GM15510 (cell line): Measurements from ENCODE around the gene DNAH10.

ENCODE experiments used
- POLR2A ChIP-seq: IDR thresholded peaks from 3 replicates; pipeline ENCODE4 v1.6.1; 2011; ENCODE audit warnings: borderline replicate concordance; ENCODE audit not compliant: insufficient read length; ENCODE audit errors: extremely low read depth

The DNAH10 gene

DNA sequence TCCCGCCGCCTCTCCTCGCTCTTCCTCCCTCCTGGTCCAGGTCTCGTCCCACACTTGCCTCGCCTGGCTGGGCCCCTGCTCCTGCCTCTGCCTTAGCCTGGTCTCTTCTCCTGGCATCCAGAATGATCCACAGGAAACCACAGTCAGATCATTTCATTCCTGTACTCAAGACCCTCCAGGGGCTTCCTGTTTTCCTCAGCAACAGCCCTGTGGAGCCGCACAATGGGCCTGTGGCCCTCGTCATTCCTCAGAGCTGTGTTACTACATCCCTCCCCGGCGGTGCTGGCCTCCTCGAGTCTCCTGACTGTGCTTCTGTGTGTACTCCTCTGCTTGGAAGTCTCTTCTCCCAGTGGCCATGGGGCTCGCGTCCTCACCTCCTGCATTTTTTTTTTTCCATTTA lies 29.9 kb upstream of the DNAH10 start:
- no peak for TF ChIP-seq POLR2A

DNA sequence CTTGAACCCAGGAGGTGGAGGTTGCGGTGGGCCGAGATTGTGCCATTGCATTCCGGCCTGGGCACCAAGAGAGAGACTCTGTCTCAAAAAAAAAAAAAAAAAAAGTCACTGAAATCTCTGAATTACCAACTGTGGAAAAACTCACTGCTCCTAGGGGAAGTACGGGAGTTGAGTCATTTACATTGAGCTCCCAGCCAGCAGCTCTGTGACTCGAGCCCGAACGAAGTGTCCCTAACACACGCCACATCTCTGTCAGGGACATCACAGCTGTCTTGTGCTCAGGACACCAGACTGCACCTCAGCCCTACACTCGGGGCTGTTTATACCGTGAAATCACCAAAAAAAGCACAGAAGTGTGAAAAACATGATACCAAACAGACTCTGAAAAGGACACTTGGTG lies 28.9 kb upstream of the DNAH10 start:
- TF ChIP-seq POLR2A: no peak

- TF ChIP-seq POLR2A: no peak
These were observed 27.8 kb upstream of the DNAH10 start for GRCh38 chr12:123734268-123734667.

GRCh38 chr12:123741937-123742572 lies 20.0 kb upstream of the DNAH10 start:
- no peak for TF ChIP-seq POLR2A

DNA sequence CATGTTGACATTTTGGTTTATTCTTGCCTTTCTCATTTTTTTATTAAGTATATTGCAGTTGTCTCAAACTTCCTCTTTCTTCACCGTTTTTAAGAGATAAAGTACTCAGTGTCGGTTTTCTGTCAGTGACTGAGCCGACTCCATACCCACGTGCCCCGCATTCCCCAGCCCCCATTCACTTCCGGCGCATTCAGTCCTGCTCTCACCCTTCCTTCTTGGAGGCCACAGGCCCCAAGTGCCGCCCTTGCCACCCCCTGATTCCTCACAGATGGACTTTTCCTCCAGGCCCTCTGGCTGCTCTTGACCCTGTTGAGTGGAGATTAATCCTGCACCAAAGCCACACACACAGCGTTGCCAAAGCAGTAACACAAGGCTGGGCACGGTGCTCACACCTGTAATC lies 19.1 kb upstream of the DNAH10 start:
- TF ChIP-seq POLR2A: no peak

DNA sequence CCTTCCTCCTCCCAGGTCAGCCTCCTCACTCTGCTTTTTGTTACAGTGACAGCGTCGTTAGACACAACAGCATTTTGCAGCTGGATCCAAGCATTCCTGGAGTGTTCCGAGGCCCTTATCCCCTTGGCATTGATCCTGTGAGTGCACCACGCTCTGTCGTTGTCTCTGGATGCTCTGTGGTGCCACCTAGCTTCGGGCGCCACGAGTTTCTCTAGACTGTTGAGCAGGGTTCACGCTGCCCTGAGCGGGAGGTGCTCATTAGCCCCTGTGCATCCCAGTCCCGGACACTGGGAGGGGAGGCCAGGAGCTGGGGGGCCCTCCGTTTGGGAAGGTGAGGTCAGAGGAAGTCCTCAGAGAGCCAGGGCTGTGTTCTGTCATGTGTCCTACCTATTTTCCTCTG lies 17.3 kb upstream of the DNAH10 start:
- TF ChIP-seq POLR2A: no peak

GRCh38 chr12:123747309-123747708 lies 14.8 kb upstream of the DNAH10 start:
- TF ChIP-seq POLR2A: no peak

DNA sequence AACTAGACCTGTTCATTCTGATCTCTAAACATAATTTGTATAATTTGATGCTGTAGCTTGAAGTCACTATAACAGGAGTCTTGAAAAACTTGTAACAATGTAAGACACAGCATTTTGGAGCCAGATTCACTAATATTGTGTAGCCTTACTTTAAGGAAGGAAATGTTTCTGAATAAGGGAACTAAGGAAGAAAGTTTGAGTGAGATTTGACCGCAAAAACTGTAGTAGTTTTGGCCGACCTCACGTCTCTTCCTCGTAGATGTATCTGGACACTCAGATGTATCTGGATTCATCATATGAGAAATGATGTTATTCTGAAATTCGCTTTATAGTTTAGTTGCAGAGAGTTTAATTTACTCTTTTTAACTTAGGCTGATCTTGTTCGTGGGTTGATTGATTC lies 13.9 kb upstream of the DNAH10 start:
- TF ChIP-seq POLR2A: no peak

DNA sequence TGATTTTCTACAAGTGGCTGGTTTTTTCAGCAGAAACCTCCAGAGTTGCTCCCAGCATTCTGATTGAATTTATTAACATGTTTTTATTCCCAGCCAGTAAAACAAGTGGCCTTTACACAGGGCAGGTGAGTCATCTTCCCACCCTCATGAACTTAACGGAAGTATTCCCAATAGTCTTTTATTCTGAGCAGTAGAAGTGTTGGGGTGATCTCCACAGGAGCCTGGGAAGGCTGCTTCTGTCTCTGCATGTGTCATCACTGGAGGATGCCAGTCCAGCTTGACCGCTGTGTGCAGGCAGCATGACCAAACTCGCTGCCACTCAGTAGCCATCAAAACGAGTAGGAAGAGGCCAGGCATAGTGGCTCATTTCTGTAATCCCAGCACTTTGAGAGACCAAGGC lies 13.4 kb upstream of the DNAH10 start:
- TF ChIP-seq POLR2A: no peak

DNA sequence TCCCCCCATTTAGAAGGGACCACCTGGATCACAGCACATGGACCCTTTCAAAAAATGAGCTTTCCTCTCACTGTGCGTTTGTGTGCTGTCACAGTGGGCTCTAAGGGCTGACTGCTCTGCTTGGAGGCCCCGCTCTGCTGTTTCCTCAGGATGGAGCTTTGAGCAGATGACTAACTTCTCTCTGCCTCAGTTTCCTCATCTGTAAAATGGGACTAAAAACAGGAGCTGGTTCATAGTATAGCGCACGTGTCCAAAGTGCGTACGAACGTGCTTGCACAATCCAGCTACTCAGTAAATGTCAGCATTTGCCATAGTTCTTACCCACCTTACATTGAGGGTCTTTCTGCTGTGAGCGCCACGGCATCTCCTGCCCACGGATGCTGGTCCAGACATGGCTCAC lies 12.7 kb upstream of the DNAH10 start:
- no peak for TF ChIP-seq POLR2A

GRCh38 chr12:123750159-123750656 lies 11.9 kb upstream of the DNAH10 start:
- no peak for TF ChIP-seq POLR2A

GRCh38 chr12:123752046-123752445 lies 10.1 kb upstream of the DNAH10 start:
- no peak for TF ChIP-seq POLR2A

DNA sequence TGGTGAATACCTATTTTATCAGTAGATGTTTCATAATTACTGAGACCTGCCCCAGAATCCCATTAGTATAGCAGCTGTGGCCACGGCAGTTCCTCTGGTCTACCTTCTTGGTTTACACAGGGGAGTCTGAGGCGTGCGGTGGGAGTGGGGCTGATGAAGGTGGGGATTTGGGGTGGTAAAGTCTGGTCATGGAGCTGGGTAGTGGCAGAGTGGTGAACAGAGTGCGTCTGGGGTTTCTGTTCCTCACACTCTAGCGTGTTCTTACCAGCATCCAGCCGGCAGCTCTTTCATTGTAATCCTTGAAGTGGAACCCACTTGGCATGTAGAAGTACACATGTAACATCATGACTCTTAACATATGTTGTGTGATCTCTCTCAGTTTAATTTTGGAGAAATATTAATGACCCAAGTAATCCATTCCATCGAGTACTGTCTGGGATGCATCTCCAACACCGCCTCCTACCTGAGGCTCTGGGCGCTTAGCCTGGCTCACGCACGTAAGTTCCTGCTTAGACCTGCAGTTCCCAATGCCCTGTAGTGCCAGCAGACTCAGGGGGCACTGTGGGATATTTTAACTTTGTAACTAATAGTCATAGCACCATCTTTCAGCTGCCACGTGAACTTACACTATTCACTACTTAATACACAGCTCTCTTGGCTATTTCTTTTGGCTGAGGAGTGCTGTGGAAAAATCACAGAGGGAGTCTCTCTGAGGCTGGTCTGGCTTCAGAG lies 7.9 kb upstream of the DNAH10 start:
- TF ChIP-seq POLR2A: no peak

- no peak for TF ChIP-seq POLR2A
These were observed 4.5 kb upstream of the DNAH10 start for GRCh38 chr12:123757561-123757960.

GRCh38 chr12:123760267-123760938 lies 1.7 kb upstream of the DNAH10 start:
- TF ChIP-seq POLR2A: no peak

- TF ChIP-seq POLR2A: no peak
These were observed 583 bp downstream of the DNAH10 start for GRCh38 chr12:123762715-123763052.
